Activated naive CD4-positive, alpha-beta T cell treated with anti-CD3 and anti-CD28 coated beads, Interleukin-2, amount 10 ng/mL, durations not matched to agents 7 days and 5 days (primary cell): ENCODE results near the gene KLLN.
"Not testable (repeated sequence)": the region's sequence is repeated elsewhere in the genome, so short reads cannot be mapped to it uniquely, and the experiment has no call there.

Experiments used
- CTCF ChIA-PET: fragments of 350-600 bp; sonication (Branson Sonifier 250); formaldehyde crosslinking; loops from one replicate; lab custom pipeline; 2021; ENCODE audit warnings: antibody characterized with exemption; lab: Charles Lee
- DNase-seq: peaks from one replicate; pipeline ENCODE4 v3.0.0-alpha.2; 2020
- H3K27ac Mint-ChIP-seq: one replicate; pipeline ENCODE4 v1.8.0; 2021; ENCODE audit warnings: mild to moderate bottlenecking, moderate library complexity, mixed read lengths
- H3K27me3 Mint-ChIP-seq: one replicate; pipeline ENCODE4 v1.8.0; 2021; ENCODE audit warnings: mild to moderate bottlenecking, mixed read lengths
- H3K36me3 Mint-ChIP-seq: one replicate; pipeline ENCODE4 v1.8.0; 2021; ENCODE audit warnings: mixed read lengths
- H3K4me1 Mint-ChIP-seq: one replicate; pipeline ENCODE4 v1.8.0; 2021; ENCODE audit warnings: mixed read lengths
- H3K4me3 Mint-ChIP-seq: one replicate; pipeline ENCODE4 v1.8.0; 2021; ENCODE audit warnings: mild to moderate bottlenecking, moderate library complexity, mixed read lengths
- H3K9me3 Mint-ChIP-seq: one replicate; pipeline ENCODE4 v1.8.0; 2021; ENCODE audit warnings: mixed read lengths

KLLN gene

GRCh38 chr10:87843714-87844113 lies 19.6 kb downstream of the KLLN start:
- no peak overlapping the region for H3K27ac Mint-ChIP-seq
- CTCF ChIA-PET = no interaction called here

DNA sequence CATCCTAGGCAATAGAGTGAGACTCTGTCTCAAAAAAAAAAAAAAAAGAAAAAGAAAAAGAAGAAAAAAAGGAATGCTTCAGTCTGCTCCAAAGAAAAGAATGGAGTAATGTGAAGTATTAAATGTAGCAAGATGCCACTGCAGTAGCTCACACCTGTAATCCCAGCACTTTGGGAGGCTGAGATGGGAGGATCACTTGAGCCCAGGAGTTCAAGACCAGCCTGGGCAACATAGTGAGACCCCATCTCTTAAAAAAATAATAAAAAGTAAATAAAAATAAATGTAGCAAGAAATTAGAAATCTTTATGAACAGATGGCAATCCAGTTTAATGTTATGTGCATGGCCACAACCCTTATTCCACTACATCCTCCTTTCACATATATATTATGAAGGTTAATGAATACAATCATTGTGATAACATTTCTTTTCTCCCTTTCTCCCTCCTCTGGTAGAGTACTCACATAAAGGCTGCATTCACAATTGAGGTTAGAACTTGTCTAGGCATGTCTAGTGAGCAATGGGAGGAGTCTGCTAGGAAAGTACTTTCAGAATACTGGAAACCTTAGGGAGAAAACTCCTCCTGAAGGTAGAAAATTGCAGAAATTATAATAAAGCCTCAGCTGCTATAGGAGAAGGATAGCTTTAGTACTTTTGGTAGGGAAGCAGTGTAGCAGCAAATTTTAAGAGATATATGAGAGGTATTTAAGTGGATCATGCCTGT lies 20.4 kb downstream of the KLLN start:
- peaks cover 16% of the 10 kb centered on the region for H3K4me1 Mint-ChIP-seq
- H3K4me3 Mint-ChIP-seq = no peak overlapping the region
- H3K27me3 Mint-ChIP-seq = no peaks in the 10 kb centered on the region
- peak overlapping the region; percentile 5 for H3K27ac Mint-ChIP-seq
- no peak for DNase-seq
- no peaks in the 10 kb centered on the region for H3K36me3 Mint-ChIP-seq
- H3K9me3 Mint-ChIP-seq = no peaks in the 10 kb centered on the region
- CTCF ChIA-PET = no interaction called here

More at GRCh38 chr10:87843714-87844113, 19.6 kb downstream of the KLLN start:
- no peaks in the 10 kb centered on the region for H3K9me3 Mint-ChIP-seq
- no peak for DNase-seq
- no peaks in the 10 kb centered on the region for H3K36me3 Mint-ChIP-seq
- peaks cover 16% of the 10 kb centered on the region for H3K4me1 Mint-ChIP-seq
- no peaks in the 10 kb centered on the region for H3K27me3 Mint-ChIP-seq
- H3K4me3 Mint-ChIP-seq = no peak overlapping the region

DNA sequence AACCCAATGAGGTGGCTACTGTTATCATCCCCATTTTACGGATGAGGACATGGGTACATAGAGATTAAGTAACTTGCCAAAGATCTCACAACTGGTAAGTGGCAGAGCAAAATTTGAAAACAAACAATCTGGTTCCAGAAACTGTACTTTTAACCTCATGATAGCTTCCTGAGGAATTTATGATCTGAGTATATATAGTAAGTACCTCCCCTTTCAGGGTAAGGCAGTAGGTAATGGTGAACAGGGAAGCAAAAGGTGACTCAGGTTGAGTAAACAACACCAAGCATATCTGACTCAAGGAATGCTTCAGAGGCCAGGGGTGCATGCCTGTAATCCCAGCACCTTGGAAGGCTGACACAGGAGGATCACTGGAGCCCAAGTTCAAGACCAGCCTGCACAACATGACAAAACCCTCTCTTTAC lies 21.1 kb downstream of the KLLN start:
- Mint-ChIP-seq H3K9me3 (no peaks in the 10 kb centered on the region), H3K4me1 (peaks cover 16% of the 10 kb centered on the region), H3K36me3 (no peaks in the 10 kb centered on the region), H3K4me3 (no peak overlapping the region), H3K27me3 (peaks cover 4% of the 10 kb centered on the region), H3K27ac (no peak overlapping the region)
- no peak for DNase-seq
- CTCF ChIA-PET = no interaction called here

DNA sequence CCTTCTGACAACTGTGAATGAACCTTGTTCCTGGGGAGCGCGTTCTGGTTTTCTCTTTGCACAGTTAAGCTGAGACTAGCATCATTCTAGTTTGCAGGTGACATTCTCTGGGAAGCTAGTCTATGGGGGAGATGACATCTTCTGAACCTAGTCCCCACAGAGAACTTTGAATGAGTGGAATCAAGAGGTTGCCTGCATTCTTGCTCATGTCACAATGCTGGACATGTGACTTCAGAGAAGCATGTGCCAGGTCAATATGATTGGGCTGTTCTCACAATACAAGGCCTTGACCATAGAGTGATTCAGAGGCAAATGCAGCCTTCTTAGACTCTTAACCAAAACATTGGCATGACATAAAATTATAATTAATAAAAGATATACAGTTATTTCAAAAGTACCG lies 22.1 kb downstream of the KLLN start:
- CTCF ChIA-PET = no interaction called here
- no peak overlapping the region for H3K4me3 Mint-ChIP-seq
- no peaks in the 10 kb centered on the region for H3K36me3 Mint-ChIP-seq
- H3K4me1 Mint-ChIP-seq = peaks cover 16% of the 10 kb centered on the region
- no peaks in the 10 kb centered on the region for H3K9me3 Mint-ChIP-seq
- H3K27me3 Mint-ChIP-seq = peaks cover 4% of the 10 kb centered on the region
- DNase-seq = no peak
- H3K27ac Mint-ChIP-seq = no peak overlapping the region

DNA sequence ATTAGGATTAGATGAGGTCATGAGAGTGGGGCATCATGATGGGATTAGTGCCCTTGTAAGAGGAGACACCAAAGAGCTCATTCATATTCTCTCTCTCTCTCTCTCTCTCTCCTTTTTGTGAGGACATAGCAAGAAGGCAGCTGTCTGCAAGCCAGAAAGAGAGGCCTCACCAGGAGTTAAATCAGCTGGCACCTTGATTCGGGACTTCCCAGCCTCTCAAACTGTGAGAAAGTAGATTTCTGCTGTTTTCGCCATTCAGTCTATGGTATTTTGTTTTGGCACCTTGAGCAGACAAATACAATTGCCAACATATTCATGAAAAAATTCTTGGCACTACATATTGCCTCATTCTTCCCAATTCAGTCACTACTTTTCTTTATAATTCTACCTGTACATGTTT lies 24.7 kb downstream of the KLLN start:
- H3K36me3 Mint-ChIP-seq = no peaks in the 10 kb centered on the region
- H3K4me3 Mint-ChIP-seq = no peak overlapping the region
- peaks cover 4% of the 10 kb centered on the region for H3K27me3 Mint-ChIP-seq
- DNase-seq = no peak
- H3K9me3 Mint-ChIP-seq = no peaks in the 10 kb centered on the region
- CTCF ChIA-PET = interaction anchor here (1.3 kb wide), 1 partner anchor 12 kb away, joined by 6 read pairs; no protein-coding TSS in a partner anchor
- no peak overlapping the region for H3K27ac Mint-ChIP-seq
- H3K4me1 Mint-ChIP-seq = peaks cover 13% of the 10 kb centered on the region

DNA sequence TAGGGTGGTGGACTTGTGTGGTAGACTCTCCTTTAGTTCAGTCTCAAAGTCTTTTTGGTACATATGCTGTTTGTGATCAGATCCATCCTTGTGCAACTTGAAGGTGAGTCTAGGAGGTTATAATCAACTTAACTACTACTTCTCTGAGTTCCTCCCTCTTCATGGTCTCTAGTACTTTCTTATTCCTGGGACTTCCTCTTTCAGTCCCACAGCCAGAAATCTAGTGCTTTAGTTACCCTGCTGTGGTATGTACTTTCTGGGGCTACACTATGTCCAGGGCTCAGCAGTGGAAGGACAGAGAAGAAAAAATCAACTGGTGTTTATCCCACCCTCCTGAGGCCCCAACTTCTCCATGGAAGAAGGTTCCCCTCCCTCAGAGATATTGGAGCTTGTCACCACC lies 25.9 kb downstream of the KLLN start:
- peaks cover 4% of the 10 kb centered on the region for H3K4me1 Mint-ChIP-seq
- no peaks in the 10 kb centered on the region for H3K36me3 Mint-ChIP-seq
- H3K4me3 Mint-ChIP-seq = no peak overlapping the region
- no peak overlapping the region for H3K27ac Mint-ChIP-seq
- peaks cover 4% of the 10 kb centered on the region for H3K27me3 Mint-ChIP-seq
- no peak for DNase-seq
- CTCF ChIA-PET = no interaction called here
- no peaks in the 10 kb centered on the region for H3K9me3 Mint-ChIP-seq

DNA sequence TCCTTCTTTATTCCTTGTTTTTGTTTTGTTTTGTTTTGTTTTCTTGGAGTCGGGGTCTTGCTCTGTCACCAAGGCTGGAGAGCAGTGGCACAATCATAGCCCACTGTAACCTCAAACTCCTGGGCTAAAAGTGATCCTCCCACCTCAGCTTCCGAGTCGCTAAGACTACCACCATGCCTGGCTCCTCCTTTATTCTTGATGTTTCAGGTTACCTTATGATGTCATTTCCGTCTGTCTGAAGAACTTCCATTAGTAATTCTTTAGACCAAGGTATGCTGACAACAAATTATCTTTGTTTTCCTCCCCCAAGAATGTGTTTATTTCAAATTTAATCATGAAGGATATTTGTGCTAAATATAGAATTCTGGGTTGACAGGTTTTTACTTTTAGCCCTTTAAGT lies 27.2 kb downstream of the KLLN start:
- Mint-ChIP-seq H3K4me1 (no peaks in the 10 kb centered on the region), H3K9me3 (no peaks in the 10 kb centered on the region), H3K4me3 (no peak overlapping the region), H3K27ac (no peak overlapping the region), H3K27me3 (peaks cover 4% of the 10 kb centered on the region), H3K36me3 (no peaks in the 10 kb centered on the region)
- DNase-seq = no peak
- CTCF ChIA-PET = no interaction called here

GRCh38 chr10:87829986-87830729 lies 33.2 kb downstream of the KLLN start:
- CTCF ChIA-PET = interaction anchor here (0.6 to 0.9 kb wide), 2 partner anchors 16 to 173 kb away, joined by 3 read pairs; no protein-coding TSS in a partner anchor
- DNase-seq = no peak
- Mint-ChIP-seq H3K27ac (no peak overlapping the region), H3K9me3 (no peaks in the 10 kb centered on the region), H3K4me3 (no peak overlapping the region), H3K36me3 (no peaks in the 10 kb centered on the region), H3K27me3 (no peaks in the 10 kb centered on the region), H3K4me1 (peaks cover 8% of the 10 kb centered on the region)

- not testable (repeated sequence) for DNase-seq, H3K27me3 Mint-ChIP-seq, H3K4me3 Mint-ChIP-seq, H3K9me3 Mint-ChIP-seq, H3K27ac Mint-ChIP-seq, H3K4me1 Mint-ChIP-seq, H3K36me3 Mint-ChIP-seq
- CTCF ChIA-PET = interaction anchor here (2.1 kb wide), 1 partner anchor 10 kb away, joined by 9 read pairs; the partner anchor contains the start of gene ATAD1
Measured at GRCh38 chr10:87829051-87829450, 34.3 kb downstream of the KLLN start.

DNA sequence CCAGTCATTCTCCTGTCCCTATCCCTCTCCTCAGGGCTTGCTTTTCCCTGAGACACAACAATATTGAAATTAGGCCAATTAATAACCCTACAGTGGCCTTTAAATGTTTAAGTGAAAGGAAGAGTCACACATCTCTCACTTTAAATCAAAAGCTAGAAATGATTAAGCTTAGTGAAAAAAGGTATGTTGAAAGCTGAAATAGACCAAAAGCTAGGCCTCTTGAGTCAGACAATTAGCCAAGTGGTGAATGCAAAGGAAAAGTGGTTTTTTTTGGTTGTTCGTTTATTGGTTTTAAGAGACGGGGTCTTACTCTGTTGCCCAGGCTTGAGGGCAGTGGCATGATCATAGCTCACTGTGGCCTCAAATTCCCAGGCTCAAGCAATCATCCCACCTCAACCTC lies 35.7 kb downstream of the KLLN start:
- no peak for DNase-seq
- CTCF ChIA-PET = interaction anchor here (2.1 kb wide), 1 partner anchor 9 kb away, joined by 9 read pairs; the partner anchor contains the start of gene ATAD1
- Mint-ChIP-seq H3K4me1 (peaks cover 8% of the 10 kb centered on the region), H3K27ac (no peak overlapping the region), H3K27me3 (no peaks in the 10 kb centered on the region), H3K9me3 (no peaks in the 10 kb centered on the region), H3K4me3 (no peak overlapping the region), H3K36me3 (no peaks in the 10 kb centered on the region)

DNA sequence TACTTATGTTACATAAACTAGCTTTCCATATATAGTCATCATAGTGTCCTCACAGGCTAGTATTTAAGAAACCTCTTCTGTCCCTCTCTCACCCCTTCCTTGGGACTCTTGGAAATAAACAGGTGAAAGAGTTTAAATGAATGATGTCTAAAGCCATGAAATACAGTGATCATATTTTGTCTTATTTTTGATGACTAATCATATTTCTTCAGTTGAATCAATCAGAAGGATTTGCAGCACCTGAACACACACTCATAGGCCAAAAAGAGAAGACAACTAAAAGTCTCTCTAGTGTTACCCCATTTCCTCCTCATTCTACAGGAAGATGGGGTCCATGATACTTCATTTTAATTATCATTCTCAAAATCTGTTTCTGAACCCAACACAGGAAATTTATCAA lies 36.7 kb downstream of the KLLN start:
- CTCF ChIA-PET = no interaction called here
- Mint-ChIP-seq H3K36me3 (no peaks in the 10 kb centered on the region), H3K27ac (no peak overlapping the region), H3K9me3 (no peaks in the 10 kb centered on the region), H3K27me3 (no peaks in the 10 kb centered on the region), H3K4me1 (peaks cover 8% of the 10 kb centered on the region), H3K4me3 (no peak overlapping the region)
- no peak for DNase-seq

- Mint-ChIP-seq H3K27me3 (peaks cover 6% of the 10 kb centered on the region), H3K4me3 (peak overlapping the region; percentile 86), H3K27ac (peak overlapping the region; percentile 63), H3K4me1 (peaks cover 35% of the 10 kb centered on the region), H3K9me3 (no peaks in the 10 kb centered on the region), H3K36me3 (peaks cover 8% of the 10 kb centered on the region)
- CTCF ChIA-PET = interaction anchor here (1.2 to 2.7 kb wide), 3 partner anchors 9 to 734 kb away, joined by 3 to 9 read pairs (median 4); no protein-coding TSS in a partner anchor
- no peak for DNase-seq
Measured at GRCh38 chr10:87819289-87819585, 44.1 kb downstream of the KLLN start.

DNA sequence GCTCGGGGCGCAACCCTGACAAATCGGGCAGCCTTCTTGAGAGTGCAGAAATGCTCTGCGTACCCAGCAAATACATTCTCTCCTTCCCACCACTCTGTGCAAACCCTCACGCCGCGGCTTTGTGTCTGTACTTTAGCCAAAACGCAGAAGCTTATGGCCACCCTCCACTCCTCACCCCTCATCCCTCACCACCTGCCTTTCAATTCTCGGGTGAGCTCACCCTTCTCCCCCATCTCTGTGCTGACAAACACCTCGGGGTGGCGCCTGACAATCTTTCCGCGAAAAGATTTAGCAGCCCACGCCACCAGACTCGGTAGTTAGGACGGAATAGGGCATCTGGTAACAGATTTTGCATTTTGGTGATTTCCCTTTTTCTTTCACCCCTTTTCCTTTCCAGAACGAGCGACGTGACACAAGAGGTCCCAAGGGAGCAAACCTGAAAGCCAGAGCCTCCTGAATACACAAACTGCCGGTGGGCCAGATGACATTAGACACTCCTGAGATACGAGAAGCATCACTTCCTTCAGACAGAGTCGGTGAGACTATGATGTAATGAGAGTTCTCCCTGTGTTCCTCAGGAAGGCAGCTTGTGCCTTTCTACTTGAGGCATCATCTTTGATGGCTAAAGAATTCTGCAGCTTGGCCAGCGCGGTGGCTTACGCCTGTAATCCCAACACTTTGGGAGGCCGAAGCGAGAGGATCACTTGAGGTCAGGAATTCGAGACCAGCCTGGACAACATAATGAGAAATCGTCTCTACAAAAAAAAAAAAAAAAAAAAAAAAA lies 44.6 kb downstream of the KLLN start:
- peak; percentile 71 for DNase-seq
- CTCF ChIA-PET = interaction anchor here (0.6 to 2.7 kb wide), 6 partner anchors 10 to 735 kb away, joined by 3 to 9 read pairs (median 4); no protein-coding TSS in a partner anchor
- H3K27ac Mint-ChIP-seq = peak overlapping the region; percentile 95
- peaks cover 36% of the 10 kb centered on the region for H3K4me1 Mint-ChIP-seq
- no peaks in the 10 kb centered on the region for H3K9me3 Mint-ChIP-seq
- peaks cover 6% of the 10 kb centered on the region for H3K27me3 Mint-ChIP-seq
- peaks cover 10% of the 10 kb centered on the region for H3K36me3 Mint-ChIP-seq
- peak overlapping the region; percentile 86 for H3K4me3 Mint-ChIP-seq
